ENCODE measurements around the gene NUDT17. TPM values are rescaled to one million over a fixed set of nuclear protein-coding genes. Genes with fewer than 3 reads are reported as not detected.

The NUDT17 gene
- total and polyA plus RNA-seq, 9 of the 15 experiments (the other 6 are each of a cell fraction or from before 2014, with no cell fraction given), result 2.1 to 10.0 (median 6.1) TPM

DNA sequence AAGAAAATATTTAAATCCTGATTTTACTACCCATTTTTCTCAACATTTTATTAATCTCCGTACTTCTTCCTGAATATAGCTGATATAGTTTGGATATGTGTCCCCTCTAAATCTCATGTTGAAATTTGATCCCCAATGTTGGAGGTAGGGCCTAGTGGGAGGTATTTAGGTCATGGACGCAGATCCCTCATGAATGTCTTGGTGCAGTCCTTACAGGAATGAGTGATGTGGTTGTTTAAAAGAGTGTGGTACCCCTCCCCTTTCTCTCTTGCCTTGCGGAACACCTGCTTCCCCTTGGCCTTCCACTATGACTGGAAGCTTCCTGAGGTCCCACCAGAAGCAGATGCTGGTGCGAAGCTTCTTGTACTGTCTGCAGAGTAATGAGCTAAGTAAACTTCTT lies 39.0 kb upstream of the NUDT17 start:
- CTCF ChIA-PET (ENCODE audit: low intra/inter-chr PET ratio), result no interaction called here
- intact Hi-C loops (cut with micrococcal nuclease) (no loop called here), in situ Hi-C loops (cut with MboI) (loop anchor here (10.0 kb wide), 1 partner anchor 312 kb away; no protein-coding TSS in a partner anchor)
- H4K20me1 ChIP-seq (replicated peaks; ENCODE audit: control insufficient read depth, insufficient read depth, low read length), result 0 out of 2 replicates have a peak, but pooled peaks cover 3% of the 10 kb centered on the region
- H3K9ac ChIP-seq (ENCODE audit: insufficient read depth in 1 of 2, low read depth in 2 of 2, low read length in 2 of 2), result no peak overlapping the region
- no peaks in the 10 kb centered on the region for H3K27me3 ChIP-seq (ENCODE audit: control insufficient read depth in 2 of 2, insufficient read depth in 2 of 2, low read length in 2 of 2)
- H3K36me3 ChIP-seq (ENCODE audit: control insufficient read depth, insufficient read depth, low read length), result peaks cover 6% of the 10 kb centered on the region; the same call in 2 of the 3 replicates
- H3K4me3 ChIP-seq, result no peak overlapping the region
- no peak for ATAC-seq
- no peak overlapping the region for H3K4me2 ChIP-seq (ENCODE audit: insufficient read depth, low read length)
- no peaks in the 10 kb centered on the region for H3K9me1 ChIP-seq (ENCODE audit: control insufficient read depth, insufficient read depth, low read length)
- H3K27ac ChIP-seq (ENCODE audit: extremely low read depth, low read depth, low read length), result no peak overlapping the region
- FAIRE-seq, result no peak
- H2AFZ ChIP-seq (ENCODE audit: low read depth, low read length), result no peak overlapping the region
- no peaks in the 10 kb centered on the region; a peak in 1 of 5 replicates for H3K4me1 ChIP-seq (replicated peaks in 1 of 2; ENCODE audit: control insufficient read depth in 2 of 2, insufficient read depth in 2 of 2, low read length in 2 of 2)
- TF ChIP-seq ZNF263 (CRISPR knock-in tag; IDR thresholded peaks at IDR 0.05; ENCODE audit: borderline replicate concordance) (no peak), RBM17 (IDR thresholded peaks at IDR 0.05; ENCODE audit: borderline replicate concordance, low read depth, low read length) (no peak), ASH1L (IDR thresholded peaks at IDR 0.05; ENCODE audit: borderline replicate concordance, low read depth, partially characterized antibody) (no peak), ZNF316 (IDR thresholded peaks at IDR 0.05) (peak; percentile 25; the same call in 1 of the 2 replicates)
- TF ChIP-seq, protein P1, sequence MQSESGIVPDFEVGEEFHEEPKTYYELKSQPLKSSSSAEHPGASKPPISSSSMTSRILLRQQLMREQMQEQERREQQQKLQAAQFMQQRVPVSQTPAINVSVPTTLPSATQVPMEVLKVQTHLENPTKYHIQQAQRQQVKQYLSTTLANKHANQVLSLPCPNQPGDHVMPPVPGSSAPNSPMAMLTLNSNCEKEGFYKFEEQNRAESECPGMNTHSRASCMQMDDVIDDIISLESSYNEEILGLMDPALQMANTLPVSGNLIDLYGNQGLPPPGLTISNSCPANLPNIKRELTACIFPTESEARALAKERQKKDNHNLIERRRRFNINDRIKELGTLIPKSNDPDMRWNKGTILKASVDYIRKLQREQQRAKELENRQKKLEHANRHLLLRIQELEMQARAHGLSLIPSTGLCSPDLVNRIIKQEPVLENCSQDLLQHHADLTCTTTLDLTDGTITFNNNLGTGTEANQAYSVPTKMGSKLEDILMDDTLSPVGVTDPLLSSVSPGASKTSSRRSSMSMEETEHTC (IDR thresholded peaks at IDR 0.05), result no peak
- no peaks in the 10 kb centered on the region for H3K9me3 ChIP-seq (replicated peaks; ENCODE audit: control insufficient read depth, insufficient read depth, low read depth, low read length)
- H3K79me2 ChIP-seq (ENCODE audit: control insufficient read depth, insufficient read depth, low read length), result peaks cover 36% of the 10 kb centered on the region
- BruUV-seq (replicated peaks), result no TSS peak
- POLR2A ChIA-PET, result interaction anchor here (1.1 kb wide), 1 partner anchor 53 kb away, joined by 3 read pairs; the partner anchor contains the start of gene PIAS3
- 95% methylated on average over 4 of the region's 4 CpGs for WGBS (ENCODE audit: insufficient coverage, low coverage, missing lambda C conversion rate)
- DNase-seq (ENCODE audit: extremely low read depth in 1 of 4, low spot score in 3 of 4), result no peak
